ENCODE measurements around the gene PGA3.

GRCh38 chr11:61195719-61196118, 7.6 kb upstream of the PGA3 start:
- TF ChIP-seq EZH2 (IDR thresholded peaks at IDR 0.05) = no peak
- no peak for TF ChIP-seq POLR2AphosphoS5 (IDR thresholded peaks at IDR 0.05; ENCODE audit: borderline replicate concordance, low read depth, low read length)
- no peak for TF ChIP-seq FOXP2 (optimal IDR thresholded peaks at IDR 0.05; ENCODE audit: control extremely low read depth, extremely low read length, insufficient read depth)

All from SK-N-MC (cell line).